Panc1 (cell line): ENCODE results near the gene PLEKHN1. TPM values are rescaled to one million over a fixed set of nuclear protein-coding genes. Genes with fewer than 3 reads are reported as not detected.
A peak's percentile ranks its signal among the peaks of the same experiment; 100 is the strongest.

Experiments used
- ATAC-seq: fragments of 200-7000 bp; cut with Tn5 transposase; 2 replicates; pipeline ENCODE4 v1.9.1; 2020; ENCODE audit warnings: mild to moderate bottlenecking, moderate library complexity
- BruUV-seq: library from RNA; stranded (reverse); fragments of 400-500 nt; replicated peaks from 2 replicates; lab custom pipeline; 2021; lab: Mats Ljungman, UMichigan
- CTCF ChIA-PET: fragments of 300-600 bp; sonication (Branson Sonifier 250); formaldehyde crosslinking; loops from one replicate; lab custom pipeline; 2022; ENCODE audit warnings: antibody characterized with exemption; lab: Charles Lee
- POLR2A ChIA-PET: fragments of 300-600 bp; sonication (Branson Sonifier 250); formaldehyde crosslinking; loops from one replicate; lab custom pipeline; 2022; ENCODE audit warnings: antibody characterized with exemption; lab: Charles Lee
- DNase-seq: peaks from one replicate; pipeline ENCODE4 v3.0.0-alpha.2; 2010; ENCODE audit warnings: low read depth, low spot score
- H3K27ac ChIP-seq: 2 replicates; pipeline ENCODE4 v1.5.1; 2011; ENCODE audit warnings: mild to moderate bottlenecking, low read length, inconsistent platforms
- H3K27me3 ChIP-seq: fragments of 200-500 bp; sonication (Bioruptor generic); 2 replicates; pipeline ENCODE4 v1.6.0; 2014; ENCODE audit warnings: low read length, inconsistent platforms; ENCODE audit not compliant: control insufficient read depth, insufficient read depth
- H3K36me3 ChIP-seq: fragments of 200-500 bp; sonication (Bioruptor generic); 2 replicates; pipeline ENCODE4 v1.5.1; 2014; ENCODE audit warnings: inconsistent platforms, mild to moderate bottlenecking, low read length, moderate library complexity; ENCODE audit not compliant: control insufficient read depth, insufficient read depth
- H3K4me1 ChIP-seq: 2 replicates; pipeline ENCODE4 v1.5.1; 2011; ENCODE audit warnings: inconsistent platforms, mild to moderate bottlenecking, low read length, moderate library complexity; ENCODE audit not compliant: control insufficient read depth, insufficient read depth
- H3K4me3 ChIP-seq, 2 experiments: 2 replicates each; pipeline ENCODE4 v1.5.1; 2011 to 2012; ENCODE audit warnings: low read depth in 2 of 2, low read length in 2 of 2, mild to moderate bottlenecking in 2 of 2, inconsistent platforms in 1 of 2, moderate library complexity in 1 of 2
- H3K9me3 ChIP-seq: fragments of 200-500 bp; sonication (Bioruptor generic); 2 replicates; pipeline ENCODE4 v1.5.1; 2014; ENCODE audit warnings: low read depth, mild to moderate bottlenecking, inconsistent platforms, low read length, moderate library complexity; ENCODE audit not compliant: control insufficient read depth, insufficient read depth
- CTCF ChIP-seq: fragments of 450-650 bp; IDR thresholded peaks from 2 replicates; pipeline ENCODE4 v1.5.1; 2017; ENCODE audit warnings: mild to moderate bottlenecking
- POLR2AphosphoS5 ChIP-seq: IDR thresholded peaks from 2 replicates; pipeline ENCODE4 v1.6.1; 2012; ENCODE audit warnings: mild to moderate bottlenecking, low read depth, low read length, moderate library complexity
- REST ChIP-seq, 2 experiments: IDR thresholded peaks; 2 replicates each; pipeline ENCODE4 v1.6.1; 2011 to 2012; ENCODE audit warnings: low read depth in 2 of 2, control low read depth in 1 of 2, low read length in 1 of 2, mild to moderate bottlenecking in 1 of 2, moderate library complexity in 1 of 2; ENCODE audit not compliant: insufficient read depth in 1 of 2
- SIN3A ChIP-seq: IDR thresholded peaks from 2 replicates; pipeline ENCODE4 v1.6.1; 2012; ENCODE audit warnings: low read depth, mild to moderate bottlenecking, low read length, moderate library complexity, borderline replicate concordance; ENCODE audit not compliant: insufficient read depth
- TCF7L2 ChIP-seq: IDR thresholded peaks from 2 replicates; pipeline ENCODE4 v1.6.1; 2011; ENCODE audit warnings: mild to moderate bottlenecking, low read depth, low read length, inconsistent platforms
- in situ Hi-C: cut with HindIII; loops from 2 replicates; pipeline ENCODE4 v1.10.0; 2016; ENCODE audit warnings: low sequenced_read_pairs, low pct_unique_long_range_greater_than_20kb
- intact Hi-C: fragments of 100-400 bp; cut with micrococcal nuclease; formaldehyde crosslinking; loops from one replicate; pipeline ENCODE4 v1.10.0; 2022; ENCODE audit not compliant: unreplicated experiment
- total RNA-seq: library from RNA; stranded (reverse); gene quantifications from one replicate; pipeline ENCODE4 v1.2.1, GENCODE V29; 2021; ENCODE audit not compliant: unreplicated experiment

The PLEKHN1 gene
- total RNA-seq, 1 experiment from 2014 or later = 9.8 TPM

GRCh38 chr1:1019122-1019999 is 53.1 kb downstream of the PLEKHN1 start:
- ATAC-seq (peak; percentile 82), DNase-seq (no peak)
- ChIA-PET POLR2A (interaction anchor here (0.6 kb wide), 2 partner anchors 19 to 218 kb away, joined by 3 to 7 read pairs; no protein-coding TSS in a partner anchor), CTCF (interaction anchor here (0.6 to 1.5 kb wide), 4 partner anchors 17 to 45 kb away, joined by 3 to 5 read pairs (median 4); no protein-coding TSS in a partner anchor)
- Histone ChIP-seq H3K4me3 (peak overlapping the region; percentile 22 to 26; a peak in 2 of 4 replicates), H3K27me3 (no peaks in the 10 kb centered on the region), H3K9me3 (no peaks in the 10 kb centered on the region), H3K36me3 (no peaks in the 10 kb centered on the region; the same call in 1 of the 2 replicates), H3K4me1 (peaks cover 43% of the 10 kb centered on the region), H3K27ac (no peak overlapping the region; the same call in 1 of the 2 replicates)
- TF ChIP-seq CTCF (peak; percentile 88), SIN3A (no peak)
- intact Hi-C loops = loop anchor here (10.0 kb wide), 1 partner anchor 45 kb away; no protein-coding TSS in a partner anchor
- in situ Hi-C loops = no loop called here
- BruUV-seq = no TSS peak

- TF ChIP-seq SIN3A (no peak), CTCF (no peak), REST (IDR thresholded peaks at IDR 0.05; ENCODE audit: insufficient read depth in 1 of 2, low read depth in 2 of 2, low read length in 1 of 2) (no peak), TCF7L2 (no peak), POLR2AphosphoS5 (no peak)
- in situ Hi-C loops (no loop called here), intact Hi-C loops (loop anchor here (10.0 kb wide), 1 partner anchor 45 kb away; no protein-coding TSS in a partner anchor)
- Histone ChIP-seq H3K4me3 (peak within 1 kb of the TSS; percentile 60 to 70), H3K36me3 (no peaks in the 10 kb centered on the region; the same call in 1 of the 2 replicates), H3K4me1 (peaks cover 43% of the 10 kb centered on the region), H3K9me3 (no peaks in the 10 kb centered on the region), H3K27me3 (no peaks in the 10 kb centered on the region), H3K27ac (peak within 1 kb of the TSS; percentile 82)
- peak; percentile 49 for ATAC-seq
- DNase-seq = no peak
- no TSS peak for BruUV-seq
- ChIA-PET POLR2A (interaction anchor here (0.6 kb wide), 1 partner anchor 18 kb away, joined by 7 read pairs; no protein-coding TSS in a partner anchor), CTCF (interaction anchor here (0.6 kb wide), 1 partner anchor 44 kb away, joined by 5 read pairs; no protein-coding TSS in a partner anchor)
These were observed 53.7 kb downstream of the PLEKHN1 start, which contains the start of gene AGRN for GRCh38 chr1:1020000-1020404. TSS of gene AGRN (plus strand) at chr1:1020120. CDS start at chr1:1020173, 53 bp downstream.
